GM12875 (cell line): Measurements from ENCODE around the gene LAMC1.
"Not testable (repeated sequence)": the region's sequence is repeated elsewhere in the genome, so short reads cannot be mapped to it uniquely, and the experiment has no call there.

Source experiments
- H3K4me3 ChIP-seq: one replicate; pipeline ENCODE4 v1.5.1; 2011; ENCODE audit warnings: low read depth, low read length, control low read depth
- CTCF ChIP-seq: IDR thresholded peaks from 2 replicates; pipeline ENCODE4 v1.5.1; 2011; ENCODE audit warnings: low read depth, mild to moderate bottlenecking, control low read depth, inconsistent platforms, low read length, moderate library complexity, borderline replicate concordance; ENCODE audit not compliant: insufficient read depth

The LAMC1 gene

GRCh38 chr1:183061194-183061593, 38.0 kb downstream of the LAMC1 start:
- H3K4me3 ChIP-seq, result no peak overlapping the region
- TF ChIP-seq CTCF, result no peak

- TF ChIP-seq CTCF, result no peak
- no peak overlapping the region for H3K4me3 ChIP-seq
Measured at GRCh38 chr1:183063349-183063748, 40.1 kb downstream of the LAMC1 start.

GRCh38 chr1:183065168-183065706, 42.0 kb downstream of the LAMC1 start:
- H3K4me3 ChIP-seq, result no peak overlapping the region
- no peak for TF ChIP-seq CTCF

GRCh38 chr1:183066432-183066831, 43.2 kb downstream of the LAMC1 start:
- not testable (repeated sequence) for H3K4me3 ChIP-seq

- no peak for TF ChIP-seq CTCF
- no peak overlapping the region for H3K4me3 ChIP-seq
Measured at GRCh38 chr1:183069562-183070216, 46.5 kb downstream of the LAMC1 start.

- no peak for TF ChIP-seq CTCF
- H3K4me3 ChIP-seq, result no peak overlapping the region
Measured at GRCh38 chr1:183070234-183070922, 47.2 kb downstream of the LAMC1 start.

GRCh38 chr1:183070923-183071618, 47.9 kb downstream of the LAMC1 start:
- H3K4me3 ChIP-seq, result no peak overlapping the region
- TF ChIP-seq CTCF, result no peak

GRCh38 chr1:183072595-183072994, 49.4 kb downstream of the LAMC1 start:
- H3K4me3 ChIP-seq, result not testable (repeated sequence)
